Activated CD8-positive, alpha-beta memory T cell treated with anti-CD3 and anti-CD28 coated beads, Interleukin-2, amount 50 U/mL, for 24 hours (primary cell): ENCODE data around the gene NSMCE1.

Experiments
- DNase-seq: peaks from one replicate; pipeline ENCODE4 v3.0.0-alpha.2; 2020; ENCODE audit errors: extremely low read depth

The NSMCE1 gene

DNA sequence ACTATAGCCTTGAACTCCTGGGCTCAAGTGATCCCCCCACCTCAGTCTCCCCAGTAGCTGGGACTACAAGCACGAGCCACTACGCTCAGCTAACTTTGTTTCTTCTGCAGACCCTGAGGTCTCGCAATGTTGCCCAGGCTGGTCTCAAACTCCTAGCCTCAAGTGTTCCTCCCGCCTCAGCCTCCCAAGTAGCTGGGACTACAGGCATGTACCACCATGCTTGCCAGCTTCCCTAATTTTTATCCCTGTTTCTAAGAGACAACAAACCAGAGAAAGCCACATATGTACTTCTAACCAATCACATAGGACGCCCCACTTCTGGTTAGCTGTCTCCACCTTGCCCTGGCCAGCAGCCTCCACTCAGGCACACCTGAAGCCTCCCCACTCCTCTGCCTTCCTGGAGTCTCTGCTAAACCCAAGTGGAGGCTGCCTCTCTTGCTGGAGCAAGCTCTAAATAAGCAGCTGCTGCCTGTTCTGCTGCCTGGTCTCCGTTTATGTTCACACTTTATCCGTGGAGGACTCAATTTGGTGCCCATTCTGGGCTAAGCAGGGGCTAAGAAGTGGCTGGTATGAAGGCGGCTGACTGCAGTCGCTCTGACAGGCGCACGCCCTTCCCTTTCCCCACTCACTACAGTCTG is 24.7 kb downstream of the NSMCE1 start:
- DNase-seq: no peak

DNA sequence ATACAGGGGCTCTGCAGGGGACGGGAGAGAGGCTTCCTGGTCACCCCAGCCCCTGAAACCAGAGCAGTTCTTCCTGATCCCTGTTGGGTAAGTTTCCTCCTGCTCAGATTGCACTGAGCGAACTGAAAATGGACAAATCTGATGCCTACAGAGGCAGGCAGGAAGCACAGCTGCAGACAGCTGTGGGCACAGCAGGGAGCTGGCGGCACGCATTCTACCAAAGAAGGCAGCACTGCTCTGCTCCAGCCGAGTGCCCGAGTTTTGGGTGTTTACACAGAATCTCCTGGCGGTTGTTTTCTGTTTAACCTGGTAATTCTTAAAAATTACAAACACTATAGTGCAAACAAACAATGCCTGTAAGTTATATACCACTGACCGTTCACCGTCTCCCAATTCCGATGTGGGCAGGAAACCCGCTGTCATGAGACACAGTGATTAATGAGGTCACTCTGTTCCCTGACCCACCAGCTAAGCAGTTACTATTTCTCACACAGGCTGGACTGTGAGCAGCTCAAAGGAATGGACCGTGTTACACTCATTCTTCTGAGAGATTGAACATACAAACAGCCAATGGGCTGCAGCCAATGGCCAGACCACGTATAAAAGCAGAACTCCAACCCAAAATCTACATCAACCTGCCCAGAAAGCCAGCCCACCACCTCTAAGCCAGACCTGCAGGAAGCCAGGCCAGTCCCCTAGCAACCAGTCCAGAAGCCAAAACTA is 25.5 kb downstream of the NSMCE1 start:
- no peak for DNase-seq

DNA sequence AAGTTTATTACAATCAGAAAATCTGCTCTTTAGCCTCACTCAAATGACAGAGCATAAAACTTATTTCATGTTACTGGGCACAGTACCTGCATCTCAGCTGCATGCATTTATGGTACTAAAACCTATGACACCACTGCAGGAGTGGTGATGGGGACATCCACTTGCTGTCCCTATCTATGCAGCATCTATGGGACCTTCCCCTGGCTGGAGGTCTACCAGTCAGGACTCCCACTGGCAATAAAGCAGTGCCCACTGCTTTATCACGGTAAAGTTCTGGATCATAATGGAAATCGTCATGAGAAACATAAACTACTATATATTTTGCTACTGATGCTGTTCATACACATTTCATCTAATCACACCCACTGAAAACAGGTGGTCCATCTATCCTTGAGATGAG is 26.2 kb downstream of the NSMCE1 start:
- no peak for DNase-seq

DNA sequence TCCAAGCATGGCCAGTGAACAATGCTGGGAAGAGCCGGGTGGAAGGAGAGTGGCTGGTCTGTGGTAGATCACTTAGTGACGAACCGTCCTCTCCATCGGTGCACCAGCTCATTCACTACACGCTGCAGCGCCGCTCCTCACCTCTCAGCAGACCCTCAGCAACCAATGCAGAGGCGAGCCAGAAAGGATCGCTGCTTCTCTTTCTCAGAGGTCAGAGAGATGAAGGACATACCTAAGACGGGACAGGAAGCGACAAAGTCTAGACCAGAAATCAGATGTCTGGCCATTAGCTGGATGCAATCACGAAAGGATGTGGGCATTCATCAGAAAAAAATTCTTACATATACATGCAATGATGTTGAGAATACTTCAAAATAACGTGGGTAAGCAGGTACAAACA is 26.9 kb downstream of the NSMCE1 start:
- DNase-seq: no peak

DNA sequence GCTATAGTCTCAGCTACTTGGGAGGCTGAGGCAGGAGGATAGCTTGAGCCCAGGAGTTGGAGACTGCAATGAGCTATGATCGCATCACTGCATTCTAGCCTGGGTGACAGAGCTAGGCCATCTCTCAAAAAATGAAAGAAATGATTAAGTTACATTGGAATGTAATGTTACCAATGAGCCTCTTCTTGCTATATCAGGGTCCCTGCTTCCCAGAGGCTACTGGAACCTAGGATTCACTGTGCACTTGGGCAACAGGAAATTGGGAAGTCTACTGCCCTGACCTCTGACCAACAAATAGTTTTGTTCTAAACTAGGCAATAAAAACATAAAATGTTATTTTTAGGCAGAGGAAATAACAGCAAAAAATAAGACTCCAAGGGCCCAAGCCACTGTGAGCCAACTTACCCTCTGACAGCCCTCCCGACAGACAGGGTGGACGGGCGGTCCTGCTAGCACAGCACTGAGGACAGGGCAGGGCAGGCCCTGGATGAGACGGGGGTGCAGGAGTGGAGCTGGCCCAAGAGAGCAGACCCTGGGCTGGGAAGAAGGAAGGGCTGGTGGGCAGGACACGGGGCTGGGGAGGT is 27.5 kb downstream of the NSMCE1 start:
- DNase-seq: no peak

DNA sequence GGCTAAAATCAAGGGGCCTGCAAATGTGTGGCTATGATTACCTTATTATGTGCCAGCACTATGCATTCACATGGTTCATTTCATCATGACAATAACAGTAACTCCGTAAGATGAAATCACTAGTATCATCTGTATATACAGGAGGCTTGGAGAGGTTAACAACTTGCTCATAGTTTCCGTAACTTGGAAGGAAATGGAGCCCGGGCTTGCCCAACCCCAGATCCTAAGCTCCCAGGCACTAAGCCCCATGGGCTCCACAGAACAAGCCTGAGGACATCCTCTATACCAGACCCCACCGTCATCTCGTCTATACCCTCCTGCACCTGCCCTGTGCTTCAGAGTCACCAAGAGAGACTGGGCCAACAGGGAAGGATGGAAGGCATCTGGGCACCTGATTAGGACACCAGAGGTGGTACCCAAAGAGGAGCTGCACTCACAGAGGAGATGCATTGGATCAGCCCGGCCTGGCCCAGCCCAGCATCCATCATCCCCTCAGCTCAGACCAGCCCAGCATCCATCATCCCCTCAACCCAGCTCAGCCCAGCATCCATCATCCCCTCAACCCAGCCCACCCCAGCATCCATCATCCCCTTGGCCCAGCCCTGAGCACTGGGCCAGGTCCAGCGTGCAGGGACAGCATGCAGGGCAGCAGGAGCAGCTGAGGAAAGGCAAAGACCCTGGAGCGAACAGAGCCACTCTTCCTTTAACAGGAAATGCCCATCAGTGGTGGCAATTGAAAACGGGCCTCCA is 28.5 kb downstream of the NSMCE1 start:
- no peak for DNase-seq

DNA sequence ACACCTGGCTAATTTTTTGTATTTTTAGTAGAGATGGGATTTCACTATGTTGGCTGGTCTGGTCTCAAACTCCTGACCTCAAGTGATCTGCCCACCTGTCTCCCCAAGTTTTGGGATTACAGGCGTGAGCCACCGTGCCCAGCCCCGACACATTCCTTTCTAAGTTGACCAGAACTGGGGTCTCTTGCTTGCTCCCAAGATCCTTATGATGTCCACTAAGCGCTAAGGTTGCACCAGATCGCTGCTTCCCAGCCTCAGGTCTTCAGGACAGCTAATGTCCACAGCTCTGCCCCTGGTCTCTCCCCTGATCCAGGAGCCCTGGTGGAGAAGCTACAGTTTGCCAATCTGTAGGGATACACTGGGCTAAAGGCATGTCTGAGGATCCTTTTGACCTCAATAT is 29.5 kb downstream of the NSMCE1 start:
- no peak for DNase-seq

DNA sequence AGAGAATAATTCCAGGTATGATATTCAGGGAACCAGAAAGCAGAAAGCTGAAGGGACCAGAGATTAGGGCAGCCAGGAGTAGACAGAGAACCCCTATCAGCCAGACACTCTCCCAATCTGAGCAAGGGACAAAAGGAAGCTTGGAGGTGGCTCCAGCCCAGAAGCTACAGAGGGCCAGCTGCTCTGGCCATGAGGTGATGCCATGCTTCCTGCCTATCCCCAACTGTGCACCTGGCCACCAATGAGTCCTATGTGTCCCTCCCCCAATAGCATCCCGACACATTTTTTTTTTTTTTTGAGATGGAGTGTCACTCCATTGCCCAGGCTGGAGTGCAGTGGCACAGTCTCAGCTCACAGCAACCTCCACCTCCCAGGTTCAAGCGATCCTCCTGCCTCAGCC is 30.0 kb downstream of the NSMCE1 start:
- no peak for DNase-seq

DNA sequence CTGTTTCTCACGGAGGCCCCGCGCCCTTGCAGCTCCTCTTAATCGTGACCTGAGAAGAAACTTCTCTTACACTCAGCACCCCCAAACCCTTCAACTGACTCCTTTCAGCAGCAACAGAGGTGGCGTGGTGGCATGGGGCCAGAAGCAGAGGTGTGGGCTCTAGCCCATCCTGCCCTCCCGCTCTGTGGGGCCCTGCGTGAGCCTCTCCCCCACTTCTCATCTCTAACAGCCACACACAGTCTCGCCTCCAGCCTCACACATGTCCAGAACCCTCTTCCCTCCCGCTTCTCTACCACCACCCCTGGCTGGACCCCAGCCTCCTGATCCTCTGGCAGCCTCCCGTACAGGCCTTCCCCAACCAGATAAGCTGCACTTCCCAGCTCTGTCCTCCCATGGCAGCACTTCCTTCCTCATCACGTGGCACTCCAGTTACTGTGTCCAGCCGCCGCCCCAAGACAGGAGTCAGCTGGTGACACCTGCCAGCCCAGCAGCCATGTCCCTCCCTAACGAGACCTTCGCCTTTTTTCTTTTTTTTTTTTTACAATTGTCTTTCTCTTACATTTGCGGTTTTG is 30.5 kb downstream of the NSMCE1 start:
- no peak for DNase-seq

DNA sequence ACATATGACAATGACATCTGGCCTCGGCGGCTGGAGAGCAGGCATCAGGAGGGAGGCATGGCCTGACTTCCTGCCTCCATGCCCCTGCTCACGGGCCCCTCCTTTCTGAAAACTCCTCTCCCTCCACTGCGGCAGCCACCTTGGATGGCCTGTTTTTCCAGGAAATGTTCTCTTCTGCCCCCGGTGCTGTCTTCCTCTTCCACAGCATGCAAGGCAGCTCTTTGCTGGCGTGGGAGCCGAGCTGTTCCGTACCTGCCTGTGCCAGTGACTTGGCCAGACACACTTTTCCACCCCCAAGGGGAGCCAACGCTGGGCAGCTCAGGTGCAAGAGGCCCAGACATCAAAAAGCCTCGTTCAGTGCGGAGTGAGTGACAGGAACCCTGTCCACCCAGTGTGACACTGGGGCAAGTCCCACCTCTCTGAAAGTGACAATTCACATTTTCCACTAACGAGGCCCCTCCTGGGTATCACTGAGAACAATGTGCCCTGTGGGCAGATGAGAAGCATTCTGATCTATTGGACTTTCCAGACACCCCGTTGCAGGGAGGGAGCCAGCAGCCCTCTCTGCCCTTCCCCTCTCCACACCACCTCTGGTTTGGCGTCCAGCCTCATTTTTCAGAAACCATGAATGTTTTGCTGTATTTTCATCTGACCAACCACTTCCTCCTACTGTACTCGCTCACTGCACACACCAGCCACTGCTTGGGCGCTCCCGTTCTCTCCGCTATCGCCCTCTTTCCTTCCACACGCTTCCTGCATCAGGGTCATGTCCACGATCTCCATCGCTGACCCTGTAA is 31.2 kb downstream of the NSMCE1 start:
- peak; percentile 64 for DNase-seq

DNA sequence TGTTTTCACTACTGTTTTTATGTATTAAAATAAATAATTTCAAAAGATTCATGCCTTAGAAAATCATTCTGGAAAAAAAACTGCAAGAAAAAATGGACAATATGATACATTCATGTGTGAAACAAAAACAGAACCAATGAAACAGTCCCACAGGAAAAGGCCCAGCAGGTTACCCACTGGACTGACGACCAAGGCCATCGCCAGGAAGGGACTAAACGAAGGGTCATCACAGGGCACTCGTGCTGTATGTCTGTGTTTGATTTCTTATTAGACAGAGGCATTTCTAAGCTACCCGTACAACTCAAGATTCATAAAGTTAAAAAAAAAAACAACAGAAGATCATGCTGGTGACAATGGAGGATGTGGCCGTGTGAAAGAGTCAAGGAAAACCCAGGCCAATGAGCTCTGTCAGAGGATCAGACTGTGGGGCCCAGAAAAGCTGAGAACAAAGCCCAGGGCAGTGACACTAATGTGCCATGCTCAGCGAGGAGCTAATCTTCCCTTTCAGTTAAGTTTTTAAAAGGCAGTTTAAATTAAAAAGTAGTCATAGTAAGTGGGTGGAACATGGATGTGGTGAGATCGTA is 31.8 kb downstream of the NSMCE1 start:
- no peak for DNase-seq

DNA sequence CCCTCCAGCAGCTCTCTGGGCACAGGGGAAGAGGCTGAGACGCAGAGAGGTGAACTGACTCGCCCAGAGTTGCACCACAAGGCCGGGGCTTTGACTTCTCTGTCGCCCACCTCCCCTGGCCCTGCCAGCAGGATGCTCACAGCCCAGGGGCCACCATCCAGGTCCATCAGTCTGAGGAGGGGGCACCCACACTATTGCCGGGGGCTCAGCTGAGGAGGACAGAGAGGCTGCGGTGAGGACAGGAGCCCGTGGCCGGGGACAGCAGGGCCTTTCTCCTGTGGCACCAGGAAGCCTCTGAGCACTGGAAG is 32.7 kb downstream of the NSMCE1 start:
- no peak for DNase-seq

DNA sequence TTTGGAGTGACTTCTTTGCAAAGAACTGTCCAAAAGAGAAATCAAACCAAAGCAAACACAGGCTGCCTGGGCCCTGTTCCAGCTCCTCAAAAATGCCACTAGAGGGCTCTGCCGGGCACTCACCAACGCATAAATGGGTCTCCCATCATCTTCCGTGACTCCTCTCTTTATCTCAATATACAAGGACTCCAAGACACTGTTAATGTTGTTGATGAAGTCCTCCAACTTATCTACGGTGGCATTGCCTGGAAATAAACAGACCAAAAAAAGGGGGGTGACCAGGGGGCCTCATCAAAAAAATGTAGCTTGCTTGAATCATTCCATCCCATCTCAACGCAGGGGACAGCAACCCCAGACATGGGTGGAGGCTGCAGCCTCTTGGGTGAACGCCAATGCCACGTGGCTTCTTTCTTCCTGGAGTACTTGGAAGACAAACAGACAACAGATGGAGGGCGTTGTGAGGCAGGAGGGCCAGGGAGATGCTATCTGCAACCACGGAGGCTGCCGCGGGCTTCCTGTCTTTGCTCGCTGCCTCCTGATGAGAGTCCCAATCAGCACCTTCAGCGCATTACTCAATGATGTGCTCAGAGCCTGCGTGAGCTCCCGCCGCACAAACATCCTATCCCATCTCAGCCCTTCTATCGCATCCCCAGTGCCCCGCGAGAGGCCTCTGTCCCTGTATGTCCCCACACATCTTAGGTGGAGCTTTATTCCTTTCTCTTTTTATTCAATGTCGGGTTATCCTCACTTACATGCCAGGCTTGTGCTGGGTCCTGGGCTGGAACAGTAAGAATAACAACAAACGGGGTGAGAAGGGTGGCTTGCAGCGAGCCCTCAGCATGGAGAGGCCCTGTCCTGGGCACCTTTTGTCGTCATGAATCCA is 33.3 kb downstream of the NSMCE1 start:
- DNase-seq: peak; percentile 60

DNA sequence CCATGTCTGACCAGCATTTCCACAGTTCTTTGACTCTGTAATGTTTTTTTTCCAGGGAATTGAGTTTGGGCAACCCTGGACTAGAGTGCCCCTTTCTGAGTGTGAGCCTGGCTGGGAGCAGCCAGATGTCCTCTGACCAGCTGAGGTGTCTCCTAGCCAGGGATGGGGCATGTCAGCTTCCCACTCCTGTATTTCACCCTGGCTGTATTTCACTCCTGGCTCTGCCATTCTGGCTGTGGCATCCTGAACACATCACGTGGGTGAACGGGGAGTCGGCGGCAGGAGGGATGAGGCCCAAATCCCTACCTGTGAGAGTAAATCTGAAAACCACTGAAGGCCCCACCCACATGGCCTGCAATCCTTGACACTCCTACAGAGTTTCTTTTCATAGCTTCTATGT is 34.0 kb downstream of the NSMCE1 start:
- DNase-seq: no peak

DNA sequence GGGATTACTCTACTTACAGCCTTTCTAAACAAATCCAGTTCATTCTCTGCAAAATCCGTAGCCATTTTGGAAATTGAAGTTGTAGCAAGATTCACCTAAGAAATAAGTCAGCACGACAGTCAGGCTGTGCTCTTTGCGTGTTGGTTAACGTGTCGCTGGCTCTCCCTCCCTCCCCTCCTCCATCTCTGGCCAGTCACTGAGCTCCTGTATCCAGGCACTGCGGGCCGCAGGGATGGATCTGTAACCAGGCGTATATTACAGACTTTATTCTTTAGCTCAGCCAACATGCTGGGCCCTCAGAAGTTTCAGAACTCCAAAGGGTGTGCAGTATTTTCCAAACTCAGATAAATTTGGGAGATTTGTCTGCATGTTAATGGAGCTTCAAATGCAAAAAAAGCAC is 34.4 kb downstream of the NSMCE1 start:
- no peak for DNase-seq

DNA sequence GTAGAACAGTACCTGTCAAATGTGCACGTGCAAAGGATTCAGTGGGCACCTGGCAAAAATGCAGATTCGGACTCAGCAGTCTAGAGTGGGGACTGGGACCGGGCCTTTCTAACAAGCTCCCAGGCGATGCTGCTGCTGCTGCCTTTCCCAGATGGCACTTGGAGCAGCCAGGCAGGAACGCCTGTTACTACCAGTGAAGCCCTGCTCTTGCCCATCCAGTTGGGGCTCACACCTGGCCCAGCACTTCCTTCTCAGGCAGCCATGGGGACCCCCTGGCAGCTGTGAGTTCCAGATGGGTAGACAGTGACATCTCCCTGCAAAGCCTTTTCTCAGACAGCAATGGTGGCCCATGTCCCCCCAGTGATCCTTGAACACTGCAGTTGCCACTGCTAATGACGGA is 34.8 kb downstream of the NSMCE1 start:
- no peak for DNase-seq

DNA sequence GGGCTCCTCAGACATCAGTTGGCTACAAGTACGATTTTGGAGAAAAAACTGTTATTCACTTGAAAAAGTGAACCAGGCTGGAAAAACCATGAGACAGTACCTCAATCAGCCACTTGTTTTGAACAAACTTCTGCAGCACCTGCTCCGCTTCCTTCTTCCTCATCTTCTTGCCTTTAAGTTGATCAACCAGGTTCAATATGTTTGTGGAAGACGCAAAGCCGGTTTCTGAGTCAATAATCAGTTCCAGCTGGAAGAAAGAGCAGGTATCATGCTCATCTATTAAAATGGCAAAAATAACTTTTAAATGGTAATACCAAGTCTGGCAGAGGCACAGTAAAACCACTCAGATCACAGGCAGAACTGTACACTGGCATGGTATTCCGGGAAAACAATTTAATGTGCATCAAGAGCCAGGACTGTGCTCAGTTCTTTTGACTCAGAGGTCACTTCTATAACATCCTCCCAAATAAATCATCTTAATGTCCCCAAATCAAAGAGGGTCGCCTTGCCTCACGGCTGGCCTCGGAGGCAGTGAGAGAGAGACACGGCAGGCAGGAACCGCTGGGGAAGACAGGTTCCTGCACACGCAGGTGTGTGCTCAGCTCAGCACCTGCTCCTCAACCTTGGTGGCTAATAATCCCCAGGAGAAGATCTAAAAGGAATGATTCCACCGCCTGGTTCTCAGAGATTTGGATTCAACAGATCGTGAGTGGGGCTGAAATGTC is 35.5 kb downstream of the NSMCE1 start:
- DNase-seq: no peak

DNA sequence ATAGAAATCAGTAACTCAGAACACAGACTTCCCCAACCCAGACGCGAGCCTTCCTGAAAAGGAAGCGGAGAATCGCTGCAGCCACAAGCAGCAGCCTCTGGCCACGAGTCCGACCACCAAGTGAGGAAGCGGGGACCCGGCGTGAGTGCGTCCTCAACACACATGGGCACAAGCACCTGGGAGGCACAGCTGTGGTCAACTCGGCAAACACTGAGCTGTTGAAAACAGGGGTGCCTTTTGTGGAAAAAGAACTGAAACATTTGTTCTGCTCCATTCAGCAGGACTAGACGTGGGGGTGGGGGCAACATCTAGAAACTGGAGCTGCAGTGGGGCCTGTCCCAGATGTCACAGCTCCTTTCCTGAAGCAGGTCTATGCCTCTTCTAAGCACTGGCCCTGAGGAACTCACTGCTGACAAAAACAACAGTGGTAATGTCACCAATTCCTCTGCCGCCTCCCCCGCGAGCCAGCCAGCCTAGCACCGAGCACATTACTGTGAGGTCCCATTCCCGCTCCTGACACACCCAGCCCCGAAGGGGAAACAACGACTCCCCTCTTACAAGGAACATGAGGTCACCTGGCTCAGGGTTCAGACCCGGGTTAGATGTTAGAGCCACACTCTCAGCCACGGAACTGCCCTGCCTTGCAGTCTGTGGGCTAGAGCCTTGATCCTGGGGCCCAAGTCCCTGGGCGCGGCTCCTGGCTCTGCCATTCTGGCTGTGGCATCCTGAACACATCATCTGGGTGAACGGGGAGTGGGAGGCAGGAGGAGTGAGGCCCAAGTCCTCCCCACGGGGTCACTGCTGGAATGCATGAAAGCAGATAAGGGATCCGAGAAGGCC is 36.3 kb downstream of the NSMCE1 start:
- no peak for DNase-seq

DNA sequence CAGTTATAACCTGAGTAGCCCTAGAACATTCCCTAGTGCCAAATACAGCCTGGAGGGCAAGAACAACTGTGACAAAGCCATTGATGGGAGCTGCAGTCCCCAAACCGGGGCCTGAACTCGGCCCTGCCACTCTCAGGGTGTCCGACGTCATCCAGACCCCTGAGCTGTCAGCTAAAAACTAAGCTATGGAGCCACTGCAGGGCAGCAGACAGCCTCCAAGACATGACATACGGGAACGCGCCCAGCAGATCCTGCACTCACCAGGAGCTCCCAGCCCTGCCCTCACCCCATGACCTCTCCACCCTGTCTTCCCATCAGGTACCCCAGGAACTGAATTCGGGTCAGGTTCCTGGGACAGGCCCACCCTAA is 36.9 kb downstream of the NSMCE1 start:
- DNase-seq: no peak
